GM12878 (cell line): ENCODE data around the gene OR1S2.

Experiments used
- EP300 ChIP-seq, 2 experiments: fragments of 150-350 bp in 1 of 2; IDR thresholded peaks; 2 replicates each; pipeline ENCODE4 v1.6.1; 2011 to 2012; ENCODE audit warnings: low read depth in 2 of 2, low read length in 2 of 2, borderline replicate concordance in 1 of 2, improper control_type of control experiment in 1 of 2, inconsistent platforms in 1 of 2; ENCODE audit not compliant: control insufficient read depth in 1 of 2
- EZH2 ChIP-seq: IDR thresholded peaks from 2 replicates; pipeline ENCODE4 v1.6.1; 2012; ENCODE audit warnings: low read depth, mild to moderate bottlenecking, control low read depth, inconsistent platforms, low read length, borderline replicate concordance; ENCODE audit not compliant: control insufficient read depth
- RFX5 ChIP-seq: IDR thresholded peaks from 2 replicates; pipeline ENCODE4 v1.6.1; 2011; ENCODE audit warnings: low read depth, low read length, improper control_type of control experiment
- SP1 ChIP-seq: IDR thresholded peaks from one replicate; pipeline ENCODE4 v1.6.1; 2011; ENCODE audit warnings: low read depth, low read length
- TARDBP ChIP-seq: IDR thresholded peaks from 2 replicates; pipeline ENCODE4 v1.6.1; 2016; ENCODE audit warnings: borderline replicate concordance
- TF ChIP-seq, protein P1 (sequence below): IDR thresholded peaks from 2 replicates; pipeline ENCODE4 v1.6.1; 2012; ENCODE audit warnings: low read depth, low read length, improper control_type of control experiment
- TF ChIP-seq, protein P2 (sequence below), 3 experiments: IDR thresholded peaks in 2 of 3; conservative IDR thresholded peaks in 1 of 3; 2 replicates each; pipeline ENCODE4 v1.5.1; 2011; ENCODE audit warnings: low read depth in 3 of 3, low read length in 3 of 3, mild to moderate bottlenecking in 3 of 3, control low read depth in 2 of 3, moderate library complexity in 2 of 3, inconsistent platforms in 1 of 3, mixed read lengths in 1 of 3; ENCODE audit not compliant: control insufficient read depth in 2 of 3, insufficient read depth in 1 of 3; ENCODE audit errors: extremely low read depth in 1 of 3
- TF ChIP-seq, protein P3 (sequence below): IDR thresholded peaks from 2 replicates; pipeline ENCODE4 v1.6.1; 2012; ENCODE audit warnings: low read depth, low read length, improper control_type of control experiment
- TF ChIP-seq, protein P4 (sequence below): fragments of 450-650 bp; IDR thresholded peaks from 2 replicates; pipeline ENCODE4 v1.6.1; 2017; ENCODE audit warnings: mild to moderate bottlenecking

DNA sequence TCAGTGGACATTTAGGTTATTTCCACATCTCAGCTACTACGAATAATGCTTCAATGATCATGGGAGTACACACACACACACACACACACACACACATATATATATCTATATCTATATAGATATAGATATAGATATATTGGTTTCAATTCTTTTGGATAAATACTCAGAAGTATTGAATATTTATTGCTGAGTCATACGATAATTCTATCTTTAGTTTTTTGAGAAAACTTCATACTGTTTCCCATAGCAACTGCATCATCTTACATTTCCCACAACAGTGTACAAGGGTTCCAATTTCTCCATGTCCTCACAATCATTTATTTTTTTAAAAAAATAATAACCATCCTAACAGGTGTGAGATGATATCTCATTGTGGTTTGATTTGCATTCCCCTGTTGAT lies 8.0 kb downstream of the OR1S2 start:
- TF ChIP-seq RFX5, result no peak
- TF ChIP-seq, protein P1, sequence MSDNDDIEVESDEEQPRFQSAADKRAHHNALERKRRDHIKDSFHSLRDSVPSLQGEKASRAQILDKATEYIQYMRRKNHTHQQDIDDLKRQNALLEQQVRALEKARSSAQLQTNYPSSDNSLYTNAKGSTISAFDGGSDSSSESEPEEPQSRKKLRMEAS, result no peak
- no peak for TF ChIP-seq EZH2
- TF ChIP-seq, protein P2, sequence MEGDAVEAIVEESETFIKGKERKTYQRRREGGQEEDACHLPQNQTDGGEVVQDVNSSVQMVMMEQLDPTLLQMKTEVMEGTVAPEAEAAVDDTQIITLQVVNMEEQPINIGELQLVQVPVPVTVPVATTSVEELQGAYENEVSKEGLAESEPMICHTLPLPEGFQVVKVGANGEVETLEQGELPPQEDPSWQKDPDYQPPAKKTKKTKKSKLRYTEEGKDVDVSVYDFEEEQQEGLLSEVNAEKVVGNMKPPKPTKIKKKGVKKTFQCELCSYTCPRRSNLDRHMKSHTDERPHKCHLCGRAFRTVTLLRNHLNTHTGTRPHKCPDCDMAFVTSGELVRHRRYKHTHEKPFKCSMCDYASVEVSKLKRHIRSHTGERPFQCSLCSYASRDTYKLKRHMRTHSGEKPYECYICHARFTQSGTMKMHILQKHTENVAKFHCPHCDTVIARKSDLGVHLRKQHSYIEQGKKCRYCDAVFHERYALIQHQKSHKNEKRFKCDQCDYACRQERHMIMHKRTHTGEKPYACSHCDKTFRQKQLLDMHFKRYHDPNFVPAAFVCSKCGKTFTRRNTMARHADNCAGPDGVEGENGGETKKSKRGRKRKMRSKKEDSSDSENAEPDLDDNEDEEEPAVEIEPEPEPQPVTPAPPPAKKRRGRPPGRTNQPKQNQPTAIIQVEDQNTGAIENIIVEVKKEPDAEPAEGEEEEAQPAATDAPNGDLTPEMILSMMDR (IDR thresholded peaks at IDR 0.05 in 2 of 3, conservative IDR thresholded peaks at IDR 0.05 in 1 of 3; ENCODE audit: control insufficient read depth in 2 of 3, extremely low read depth in 1 of 3, insufficient read depth in 1 of 3, low read depth in 3 of 3, low read length in 3 of 3), result no peak
- TF ChIP-seq SP1, result no peak
- TF ChIP-seq, protein P3, sequence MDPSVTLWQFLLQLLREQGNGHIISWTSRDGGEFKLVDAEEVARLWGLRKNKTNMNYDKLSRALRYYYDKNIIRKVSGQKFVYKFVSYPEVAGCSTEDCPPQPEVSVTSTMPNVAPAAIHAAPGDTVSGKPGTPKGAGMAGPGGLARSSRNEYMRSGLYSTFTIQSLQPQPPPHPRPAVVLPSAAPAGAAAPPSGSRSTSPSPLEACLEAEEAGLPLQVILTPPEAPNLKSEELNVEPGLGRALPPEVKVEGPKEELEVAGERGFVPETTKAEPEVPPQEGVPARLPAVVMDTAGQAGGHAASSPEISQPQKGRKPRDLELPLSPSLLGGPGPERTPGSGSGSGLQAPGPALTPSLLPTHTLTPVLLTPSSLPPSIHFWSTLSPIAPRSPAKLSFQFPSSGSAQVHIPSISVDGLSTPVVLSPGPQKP, result no peak
- TF ChIP-seq TARDBP, result no peak
- no peak for TF ChIP-seq EP300 (IDR thresholded peaks at IDR 0.05; ENCODE audit: borderline replicate concordance in 1 of 2, control insufficient read depth in 1 of 2, low read depth in 2 of 2, low read length in 2 of 2)
- TF ChIP-seq, protein P4, sequence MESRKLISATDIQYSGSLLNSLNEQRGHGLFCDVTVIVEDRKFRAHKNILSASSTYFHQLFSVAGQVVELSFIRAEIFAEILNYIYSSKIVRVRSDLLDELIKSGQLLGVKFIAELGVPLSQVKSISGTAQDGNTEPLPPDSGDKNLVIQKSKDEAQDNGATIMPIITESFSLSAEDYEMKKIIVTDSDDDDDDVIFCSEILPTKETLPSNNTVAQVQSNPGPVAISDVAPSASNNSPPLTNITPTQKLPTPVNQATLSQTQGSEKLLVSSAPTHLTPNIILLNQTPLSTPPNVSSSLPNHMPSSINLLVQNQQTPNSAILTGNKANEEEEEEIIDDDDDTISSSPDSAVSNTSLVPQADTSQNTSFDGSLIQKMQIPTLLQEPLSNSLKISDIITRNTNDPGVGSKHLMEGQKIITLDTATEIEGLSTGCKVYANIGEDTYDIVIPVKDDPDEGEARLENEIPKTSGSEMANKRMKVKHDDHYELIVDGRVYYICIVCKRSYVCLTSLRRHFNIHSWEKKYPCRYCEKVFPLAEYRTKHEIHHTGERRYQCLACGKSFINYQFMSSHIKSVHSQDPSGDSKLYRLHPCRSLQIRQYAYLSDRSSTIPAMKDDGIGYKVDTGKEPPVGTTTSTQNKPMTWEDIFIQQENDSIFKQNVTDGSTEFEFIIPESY, result no peak
